ENCODE results near the gene SYNM. TPM values are rescaled to one million over a fixed set of nuclear protein-coding genes. Genes with fewer than 3 reads are reported as not detected.

Gene SYNM
- total RNA-seq, 1 donor from 2014 or later: 45.1 TPM

DNA sequence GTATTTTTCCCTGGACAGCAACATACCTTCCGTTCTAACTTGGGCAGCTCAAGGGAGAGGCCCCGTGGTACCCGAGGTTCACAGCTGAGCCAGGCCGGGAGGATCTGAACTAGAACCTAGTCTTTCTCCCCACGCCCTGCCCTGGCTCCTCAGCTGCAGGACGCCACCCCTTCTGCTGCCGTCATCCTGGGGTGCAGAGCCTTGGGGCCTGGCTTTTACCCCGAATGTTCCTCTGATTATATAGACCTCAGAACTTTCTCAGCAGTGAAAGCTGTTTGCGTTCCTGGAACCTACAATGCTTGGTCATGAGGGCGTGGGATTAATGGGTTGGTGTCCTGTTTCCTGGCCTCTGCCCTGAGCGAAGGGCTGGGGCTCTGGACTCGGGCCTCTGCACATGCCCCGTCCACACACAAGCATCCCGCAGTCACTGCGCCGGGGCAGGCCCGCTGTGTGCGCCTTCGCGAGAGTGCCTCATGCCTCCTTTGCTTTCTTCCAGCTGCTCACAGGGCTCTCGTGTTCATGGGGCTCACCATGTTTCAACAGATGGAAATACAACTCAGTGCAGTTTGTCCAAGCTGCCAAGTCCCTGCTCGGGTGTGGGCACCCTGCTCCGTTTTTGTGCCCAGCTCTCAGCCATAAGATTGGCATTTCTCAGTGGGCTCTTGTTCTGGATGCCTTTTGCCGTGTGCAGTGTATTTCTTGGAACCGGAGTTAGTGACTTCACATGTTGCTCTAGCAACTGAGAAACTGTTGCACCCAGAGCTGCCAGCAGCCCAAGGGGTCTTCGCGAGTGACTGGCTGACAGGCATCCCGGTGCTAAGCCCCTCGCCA lies 20.4 kb downstream of the SYNM start:
- DNase-seq: no peak

DNA sequence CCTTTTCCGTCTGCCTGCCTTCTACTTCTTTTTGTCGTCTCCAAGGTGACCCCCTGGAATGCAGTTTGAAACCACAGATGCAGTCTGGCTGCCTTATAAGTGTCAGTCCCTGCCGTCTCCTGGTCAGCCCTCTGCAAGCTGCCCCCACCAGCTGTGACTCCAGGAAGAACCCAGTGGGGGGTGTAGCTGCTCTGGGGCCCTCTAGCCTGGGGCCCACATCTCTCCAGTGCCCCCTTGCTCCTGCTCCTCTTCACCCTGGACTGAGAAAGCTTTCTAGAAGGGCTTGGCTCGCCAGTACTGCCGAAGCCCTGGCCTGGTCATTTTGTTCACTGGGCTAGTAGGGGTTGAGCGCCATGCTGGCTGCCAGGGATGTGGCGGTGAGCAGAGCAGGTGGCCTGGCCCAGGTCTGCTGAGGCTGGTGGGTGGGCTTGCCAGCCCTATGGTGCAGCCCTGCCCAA lies 21.3 kb downstream of the SYNM start:
- no peak for DNase-seq

DNA sequence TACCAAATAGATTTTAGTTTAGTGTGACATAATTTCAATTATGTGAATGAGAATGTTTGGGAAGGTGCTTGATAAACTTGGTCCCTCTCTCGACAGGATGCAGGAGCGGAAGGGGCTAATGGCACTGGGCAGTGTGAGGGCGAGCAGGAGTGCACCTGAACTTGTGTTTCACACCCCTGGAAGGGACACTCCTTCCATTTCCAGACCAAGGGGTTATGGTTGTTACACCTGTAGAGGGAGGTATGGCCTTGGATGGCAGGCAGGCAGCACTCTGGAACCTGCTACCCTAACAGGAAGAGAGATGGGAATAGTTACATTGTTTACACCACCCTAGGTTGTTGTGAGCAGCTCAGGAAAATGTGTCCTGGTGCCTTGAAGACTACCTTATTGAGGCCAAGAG lies 22.1 kb downstream of the SYNM start:
- no peak for DNase-seq

DNA sequence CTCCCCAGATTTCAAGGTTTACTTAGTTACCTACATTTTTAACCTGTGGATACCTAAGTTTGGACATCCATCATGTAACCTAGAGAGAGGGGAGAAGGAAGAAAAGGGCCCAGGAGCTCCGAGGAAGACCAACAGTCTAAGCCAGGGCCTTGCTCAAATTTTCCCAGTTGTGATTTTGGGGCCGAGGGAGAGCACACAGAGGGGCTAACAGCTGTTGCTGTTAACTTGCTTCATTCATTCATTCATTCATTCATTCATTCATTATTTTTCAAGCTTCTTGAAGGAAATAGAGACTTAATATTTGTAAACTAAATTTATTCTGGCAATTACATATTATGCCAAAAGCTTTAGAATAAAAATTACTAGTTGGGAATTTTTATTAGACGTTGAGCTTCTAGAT lies 22.9 kb downstream of the SYNM start:
- no peak for DNase-seq

DNA sequence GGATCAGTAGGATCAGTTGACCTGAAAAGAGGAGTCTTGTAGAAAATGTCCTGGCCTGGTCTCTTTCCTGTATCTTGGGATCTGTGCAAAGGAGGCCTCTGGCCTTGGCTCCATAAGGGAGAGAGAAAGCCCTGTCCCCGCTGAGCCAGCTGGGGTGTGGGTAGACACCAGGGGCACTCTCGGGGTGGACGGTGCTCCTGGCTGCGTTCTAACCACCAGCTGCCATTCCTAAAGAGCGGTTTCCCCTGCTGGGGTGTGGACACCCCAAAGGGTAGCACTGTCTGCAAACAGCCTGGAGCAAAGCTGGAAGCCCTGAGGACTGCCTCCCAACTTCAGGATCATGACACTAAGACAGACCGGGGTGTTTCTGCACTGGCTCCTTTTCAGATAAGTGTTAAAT lies 23.5 kb downstream of the SYNM start:
- DNase-seq: no peak

DNA sequence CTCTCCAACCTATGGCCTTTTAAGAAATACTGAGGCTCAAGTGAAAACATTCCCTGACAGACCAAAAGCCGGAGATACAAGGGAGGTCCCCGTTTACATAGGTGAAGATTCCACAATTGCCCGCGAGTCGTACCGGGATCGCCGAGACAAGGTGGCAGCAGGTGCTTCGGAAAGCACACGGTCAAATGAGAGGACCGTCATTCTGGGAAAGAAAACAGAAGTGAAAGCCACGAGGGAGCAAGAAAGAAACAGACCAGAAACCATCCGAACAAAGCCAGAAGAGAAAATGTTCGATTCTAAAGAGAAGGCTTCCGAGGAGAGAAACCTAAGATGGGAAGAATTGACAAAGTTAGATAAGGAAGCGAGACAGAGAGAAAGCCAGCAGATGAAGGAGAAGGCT lies 24.8 kb downstream of the SYNM start:
- no peak for DNase-seq

DNA sequence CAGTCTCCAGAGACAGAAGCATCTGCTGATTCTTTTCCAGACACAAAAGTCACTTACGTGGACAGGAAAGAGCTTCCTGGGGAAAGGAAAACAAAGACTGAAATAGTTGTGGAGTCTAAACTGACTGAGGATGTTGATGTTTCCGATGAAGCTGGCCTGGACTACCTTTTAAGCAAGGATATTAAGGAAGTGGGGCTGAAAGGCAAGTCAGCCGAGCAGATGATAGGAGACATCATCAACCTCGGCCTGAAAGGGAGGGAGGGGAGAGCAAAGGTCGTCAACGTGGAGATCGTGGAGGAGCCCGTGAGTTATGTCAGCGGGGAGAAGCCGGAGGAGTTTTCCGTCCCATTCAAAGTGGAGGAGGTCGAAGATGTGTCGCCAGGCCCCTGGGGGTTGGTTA lies 25.4 kb downstream of the SYNM start:
- DNase-seq: peak; percentile 72

DNA sequence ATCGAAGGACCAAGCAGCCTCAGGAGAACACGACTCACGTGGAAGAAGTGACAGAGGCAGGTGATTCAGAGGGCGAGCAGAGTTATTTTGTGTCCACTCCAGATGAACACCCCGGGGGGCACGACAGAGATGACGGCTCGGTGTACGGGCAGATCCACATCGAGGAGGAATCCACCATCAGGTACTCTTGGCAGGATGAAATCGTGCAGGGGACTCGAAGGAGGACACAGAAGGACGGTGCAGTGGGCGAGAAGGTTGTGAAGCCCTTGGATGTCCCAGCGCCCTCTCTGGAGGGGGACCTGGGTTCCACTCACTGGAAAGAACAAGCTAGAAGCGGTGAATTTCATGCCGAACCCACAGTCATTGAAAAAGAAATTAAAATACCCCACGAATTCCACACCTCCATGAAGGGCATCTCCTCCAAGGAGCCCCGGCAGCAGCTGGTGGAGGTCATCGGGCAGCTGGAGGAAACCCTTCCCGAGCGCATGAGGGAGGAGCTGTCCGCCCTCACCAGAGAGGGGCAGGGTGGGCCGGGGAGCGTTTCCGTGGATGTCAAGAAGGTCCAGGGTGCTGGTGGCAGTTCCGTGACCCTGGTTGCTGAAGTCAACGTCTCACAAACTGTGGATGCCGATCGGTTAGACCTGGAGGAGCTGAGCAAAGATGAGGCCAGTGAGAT lies 26.0 kb downstream of the SYNM start:
- no peak for DNase-seq

DNA sequence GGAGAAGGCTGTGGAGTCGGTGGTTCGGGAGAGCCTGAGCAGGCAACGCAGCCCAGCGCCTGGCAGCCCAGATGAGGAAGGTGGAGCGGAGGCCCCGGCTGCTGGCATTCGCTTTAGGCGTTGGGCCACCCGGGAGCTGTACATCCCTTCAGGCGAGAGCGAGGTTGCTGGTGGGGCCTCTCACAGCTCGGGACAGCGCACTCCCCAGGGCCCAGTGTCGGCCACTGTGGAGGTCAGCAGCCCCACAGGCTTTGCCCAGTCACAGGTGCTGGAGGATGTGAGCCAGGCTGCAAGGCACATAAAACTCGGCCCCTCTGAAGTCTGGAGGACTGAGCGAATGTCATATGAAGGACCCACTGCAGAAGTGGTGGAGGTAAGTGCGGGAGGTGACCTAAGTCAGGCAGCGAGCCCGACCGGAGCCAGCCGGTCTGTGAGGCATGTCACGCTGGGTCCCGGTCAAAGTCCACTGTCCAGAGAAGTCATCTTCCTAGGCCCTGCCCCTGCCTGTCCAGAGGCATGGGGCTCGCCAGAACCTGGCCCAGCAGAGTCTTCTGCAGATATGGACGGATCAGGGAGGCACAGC lies 26.7 kb downstream of the SYNM start:
- no peak for DNase-seq

DNA sequence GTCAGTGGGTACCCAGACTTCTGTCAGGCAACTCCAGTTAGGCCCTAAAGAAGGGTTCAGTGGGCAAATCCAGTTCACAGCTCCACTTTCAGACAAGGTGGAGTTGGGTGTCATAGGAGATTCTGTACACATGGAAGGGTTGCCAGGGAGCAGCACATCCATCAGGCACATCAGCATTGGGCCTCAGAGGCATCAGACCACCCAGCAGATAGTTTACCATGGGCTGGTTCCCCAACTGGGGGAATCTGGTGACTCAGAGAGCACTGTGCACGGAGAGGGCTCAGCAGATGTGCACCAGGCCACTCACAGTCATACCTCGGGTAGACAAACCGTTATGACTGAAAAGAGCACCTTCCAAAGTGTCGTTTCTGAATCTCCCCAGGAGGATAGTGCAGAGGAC lies 27.2 kb downstream of the SYNM start:
- no peak for DNase-seq

DNA sequence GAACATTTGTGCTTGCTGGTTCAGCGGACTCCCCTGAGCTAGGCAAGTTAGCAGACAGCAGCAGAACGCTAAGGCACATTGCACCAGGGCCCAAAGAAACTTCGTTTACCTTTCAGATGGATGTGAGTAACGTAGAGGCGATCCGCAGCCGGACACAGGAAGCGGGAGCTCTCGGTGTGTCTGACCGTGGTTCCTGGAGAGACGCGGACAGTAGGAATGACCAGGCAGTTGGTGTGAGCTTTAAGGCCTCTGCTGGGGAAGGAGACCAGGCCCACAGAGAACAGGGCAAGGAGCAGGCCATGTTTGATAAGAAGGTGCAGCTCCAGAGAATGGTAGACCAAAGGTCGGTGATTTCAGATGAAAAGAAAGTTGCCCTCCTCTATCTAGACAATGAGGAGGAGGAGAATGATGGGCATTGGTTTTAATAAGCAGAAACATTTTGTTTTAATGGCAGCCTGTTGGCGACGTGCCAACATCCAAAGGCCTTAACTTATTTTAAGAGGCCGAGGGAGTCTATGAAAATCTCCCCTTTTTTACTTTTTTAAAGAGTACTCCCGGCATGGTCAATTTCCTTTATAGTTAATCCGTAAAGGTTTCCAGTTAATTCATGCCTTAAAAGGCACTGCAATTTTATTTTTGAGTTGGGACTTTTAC lies 27.9 kb downstream of the SYNM start:
- no peak for DNase-seq

DNA sequence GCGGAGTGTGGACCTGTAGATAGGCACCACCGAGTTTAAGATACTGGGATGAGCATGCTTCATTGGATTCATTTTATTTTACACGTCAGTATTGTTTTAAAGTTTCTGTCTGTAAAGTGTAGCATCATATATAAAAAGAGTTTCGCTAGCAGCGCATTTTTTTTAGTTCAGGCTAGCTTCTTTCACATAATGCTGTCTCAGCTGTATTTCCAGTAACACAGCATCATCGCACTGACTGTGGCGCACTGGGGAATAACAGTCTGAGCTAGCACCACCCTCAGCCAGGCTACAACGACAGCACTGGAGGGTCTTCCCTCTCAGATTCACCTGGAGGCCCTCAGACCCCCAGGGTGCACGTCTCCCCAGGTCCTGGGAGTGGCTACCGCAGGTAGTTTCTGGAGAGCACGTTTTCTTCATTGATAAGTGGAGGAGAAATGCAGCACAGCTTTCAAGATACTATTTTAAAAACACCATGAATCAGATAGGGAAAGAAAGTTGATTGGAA lies 29.5 kb downstream of the SYNM start:
- no peak for DNase-seq

DNA sequence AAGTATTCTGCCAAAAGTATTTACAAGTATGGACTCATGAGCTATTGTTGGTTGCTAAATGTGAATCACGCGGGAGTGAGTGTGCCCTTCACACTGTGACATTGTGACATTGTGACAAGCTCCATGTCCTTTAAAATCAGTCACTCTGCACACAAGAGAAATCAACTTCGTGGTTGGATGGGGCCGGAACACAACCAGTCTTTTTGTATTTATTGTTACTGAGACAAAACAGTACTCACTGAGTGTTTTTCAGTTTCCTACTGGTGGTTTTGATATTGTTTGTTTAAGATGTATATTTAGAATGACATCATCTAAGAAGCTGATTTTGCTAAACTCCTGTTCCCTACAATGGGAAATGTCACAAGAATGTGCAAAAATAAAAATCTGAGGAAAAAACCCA lies 30.3 kb downstream of the SYNM start:
- peak; percentile 46 for DNase-seq

DNA sequence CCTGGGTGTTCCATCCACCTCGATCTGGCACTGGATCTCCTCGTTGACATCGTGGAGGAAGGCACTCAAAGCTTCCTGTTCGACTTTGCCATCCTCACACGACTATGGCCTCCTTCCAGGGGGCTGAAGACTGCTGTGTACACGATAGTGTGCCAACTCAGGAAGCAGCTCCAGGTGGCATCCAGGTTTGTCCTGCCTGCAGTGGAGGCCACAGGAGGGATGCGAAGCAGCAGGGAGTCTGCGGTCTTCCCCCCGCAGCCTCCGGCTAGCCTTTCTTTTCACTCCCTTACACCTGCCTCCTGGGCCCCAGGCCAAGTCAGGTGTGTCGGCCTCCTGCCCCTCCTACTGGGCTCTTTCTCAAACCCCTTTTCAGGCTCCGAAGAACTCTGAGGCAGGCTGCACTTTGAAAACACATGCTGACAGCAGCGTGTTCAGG lies 32.2 kb downstream of the SYNM start:
- no peak for DNase-seq

DNA sequence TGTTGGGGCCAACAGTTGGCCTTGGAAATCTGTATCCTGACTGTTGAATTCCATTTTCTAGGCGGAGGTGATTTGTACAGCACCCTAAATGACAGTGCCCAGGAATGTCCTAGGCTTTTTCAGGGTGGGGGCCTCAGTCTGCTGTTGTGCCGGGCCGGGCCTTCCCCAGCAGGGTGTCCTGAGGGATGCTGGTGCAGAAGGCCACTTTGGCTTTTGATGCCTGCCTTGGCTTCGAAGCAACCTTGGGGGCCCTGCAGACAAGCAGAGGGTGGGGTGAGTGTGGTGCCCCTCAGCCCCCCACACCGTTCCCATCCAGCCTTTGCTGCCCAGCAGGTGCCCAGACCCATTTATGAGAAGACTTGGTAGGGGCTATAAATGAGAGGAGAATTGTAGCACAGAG lies 33.0 kb downstream of the SYNM start:
- no peak for DNase-seq

DNA sequence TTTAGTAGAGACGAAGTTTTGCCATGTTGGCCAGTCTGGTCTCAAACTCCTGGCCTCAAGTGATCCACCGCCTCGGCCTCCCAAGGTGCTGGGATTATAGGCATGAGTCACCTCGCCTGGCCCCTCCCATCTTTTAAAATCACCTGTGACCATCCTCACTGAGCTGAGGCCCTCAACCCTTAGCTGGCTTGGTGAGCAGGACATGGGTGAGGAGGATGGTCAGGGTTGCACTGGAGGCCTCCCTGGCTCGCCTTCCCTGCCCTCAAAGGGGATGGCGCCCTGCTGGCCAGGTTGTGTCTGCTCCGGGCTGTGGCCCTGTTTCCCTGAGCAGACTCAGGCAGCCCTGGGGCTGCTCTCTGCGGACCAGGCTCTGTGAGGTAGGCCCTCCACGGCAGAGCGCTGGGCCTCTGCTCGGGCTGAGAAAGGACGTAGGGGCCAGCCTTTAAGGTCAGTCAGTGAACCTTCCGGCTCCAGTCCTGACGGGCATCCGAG lies 33.7 kb downstream of the SYNM start:
- no peak for DNase-seq

DNA sequence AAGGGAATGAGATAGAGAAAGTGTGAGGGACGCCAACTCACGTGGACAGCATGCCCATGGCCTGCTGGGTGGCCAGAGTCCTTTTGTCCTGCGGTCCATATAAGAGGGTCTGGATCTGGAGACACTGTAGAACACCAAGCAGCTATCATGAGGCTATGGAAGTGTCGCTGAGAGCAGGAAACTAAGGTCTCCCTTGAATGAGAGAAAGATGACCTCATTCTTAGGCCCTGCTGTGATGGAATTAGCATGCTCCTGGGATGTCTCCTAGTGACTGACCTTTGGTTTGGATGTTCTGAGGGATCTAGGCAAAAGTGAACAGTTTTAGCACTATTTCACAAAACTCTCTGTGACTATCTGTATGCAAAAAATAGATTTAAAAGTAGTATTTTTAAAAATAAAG lies 34.4 kb downstream of the SYNM start:
- no peak for DNase-seq

DNA sequence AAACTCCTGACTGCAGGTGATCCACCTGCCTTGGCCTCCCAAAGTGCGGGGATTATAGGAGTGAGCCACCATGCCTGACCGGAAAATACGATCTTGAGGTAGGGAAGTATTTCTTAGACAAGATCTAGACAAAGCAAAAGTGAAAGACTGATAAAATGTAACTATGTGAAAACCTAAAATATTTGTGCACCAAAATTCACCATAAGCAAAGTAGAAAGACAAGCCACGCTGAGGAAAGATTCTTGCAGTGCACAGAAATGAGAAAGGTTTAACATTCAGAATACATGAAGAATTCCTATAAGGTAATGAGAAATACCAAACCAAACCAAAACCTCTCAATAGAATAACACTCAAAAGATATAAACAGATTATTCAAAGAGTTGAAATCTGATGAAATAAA lies 35.7 kb downstream of the SYNM start:
- no peak for DNase-seq

DNA sequence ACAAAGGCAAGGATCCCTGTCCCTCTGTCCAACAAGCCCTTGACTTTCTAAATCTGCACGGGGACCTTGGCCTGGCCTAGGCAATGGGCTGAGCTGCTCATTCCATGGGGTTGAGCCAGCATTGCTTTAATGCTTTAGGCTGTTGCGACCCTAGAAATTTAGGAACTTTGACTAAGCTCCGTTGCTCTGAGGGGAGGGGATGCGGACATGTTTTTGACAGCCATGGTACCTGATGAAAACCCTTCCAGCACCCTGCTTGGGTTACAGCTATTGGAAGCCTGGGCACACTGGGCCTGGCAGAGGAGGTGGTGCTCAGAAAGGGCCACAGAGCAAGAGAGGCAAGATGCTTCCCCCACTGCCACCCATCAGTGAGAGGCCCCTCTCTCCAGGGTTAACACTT lies 37.1 kb downstream of the SYNM start:
- DNase-seq: no peak

DNA sequence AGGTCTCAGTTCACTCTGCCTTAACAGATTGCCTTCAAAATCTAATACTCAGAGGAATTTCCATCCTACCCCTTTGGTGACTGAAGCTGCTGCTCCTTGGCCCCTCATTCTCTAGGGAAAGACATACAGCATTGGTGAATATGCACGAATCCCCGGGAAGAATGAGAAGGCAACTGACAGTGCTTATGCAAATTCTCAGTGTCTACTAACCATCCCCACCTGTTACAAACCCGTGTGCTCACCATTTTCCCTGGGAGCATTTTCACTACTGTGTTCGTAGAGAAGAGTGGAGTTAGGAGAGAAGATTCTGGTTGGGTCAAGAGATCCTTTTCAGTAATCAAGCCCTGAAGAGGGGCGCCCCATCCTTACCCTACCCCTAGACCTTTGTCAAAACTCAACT lies 37.7 kb downstream of the SYNM start:
- DNase-seq: no peak

DNA sequence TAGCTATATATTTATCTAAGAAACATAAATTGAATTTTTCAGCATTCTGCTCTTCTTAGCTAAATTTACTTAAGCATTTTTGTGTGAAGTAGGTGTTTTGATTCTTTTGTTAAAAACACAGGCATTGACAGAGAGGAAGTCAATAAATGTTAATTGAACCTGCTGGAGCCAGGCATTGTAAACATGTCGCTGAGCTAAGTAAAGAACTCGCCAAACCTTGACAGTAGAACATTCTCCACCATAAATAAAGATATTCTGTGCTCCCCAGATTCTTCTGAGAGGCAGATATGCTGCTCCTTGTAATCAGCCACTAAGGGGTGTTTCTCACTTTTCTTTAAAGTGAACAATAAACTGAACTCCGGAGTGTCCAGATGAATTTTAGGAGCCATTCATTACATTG lies 38.4 kb downstream of the SYNM start:
- no peak for DNase-seq

DNA sequence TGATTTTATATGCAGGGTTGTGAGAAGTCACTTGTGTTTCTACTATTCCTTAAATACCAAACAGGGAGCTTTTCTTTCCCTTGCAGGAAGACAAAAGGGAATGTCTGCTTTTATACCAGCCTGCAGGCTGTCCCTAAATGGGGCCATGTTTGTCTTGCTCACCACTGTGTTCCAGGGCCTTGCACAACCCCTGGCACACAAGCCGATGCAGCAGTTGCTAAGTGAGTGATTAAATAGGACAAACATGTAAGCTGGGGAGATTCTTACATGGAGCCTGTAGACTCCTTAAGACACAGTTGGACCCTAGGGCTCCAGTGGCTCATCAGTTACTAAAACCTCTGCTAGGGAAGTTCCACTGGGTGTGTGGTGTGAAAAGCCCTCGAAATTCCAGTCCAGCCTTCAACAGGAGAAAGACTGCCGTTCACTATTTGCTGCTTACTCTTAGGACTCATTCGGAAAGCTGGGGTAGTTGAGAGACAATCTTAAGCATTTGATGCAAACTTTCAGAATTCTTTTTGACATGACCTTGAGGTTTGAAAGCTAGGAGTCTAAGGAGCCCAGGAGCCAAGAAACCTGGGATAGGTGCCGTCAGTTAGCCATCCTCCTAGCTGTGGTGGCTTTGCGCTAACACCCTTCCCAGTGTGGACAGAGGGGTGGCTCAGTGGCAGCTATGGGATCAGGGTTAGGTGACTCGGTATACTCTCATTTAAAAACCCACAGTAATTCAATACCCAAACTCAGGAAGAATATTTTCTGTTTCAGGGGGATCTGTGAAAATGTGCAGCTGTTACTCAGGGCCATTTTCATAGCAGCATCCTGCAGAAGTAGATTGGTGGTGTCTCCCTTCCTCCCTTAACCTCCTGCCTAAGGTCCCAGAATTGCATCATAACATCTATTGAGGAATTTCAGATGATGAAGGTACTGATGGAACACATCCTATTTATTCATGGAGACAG lies 39.1 kb downstream of the SYNM start:
- DNase-seq: no peak
